Choroid plexus epithelial cell (primary cell): ENCODE results near the gene MED15.
"Not testable (repeated sequence)": the region's sequence is repeated elsewhere in the genome, so short reads cannot be mapped to it uniquely, and the experiment has no call there.

Experiments
- DNase-seq: peaks from one replicate; pipeline ENCODE4 v3.0.0-alpha.2; 2010; ENCODE audit warnings: low read depth
- H3K4me3 ChIP-seq: 2 replicates; pipeline ENCODE4 v1.5.1; 2011; ENCODE audit warnings: low read depth, mild to moderate bottlenecking, control low read depth, low read length, moderate library complexity
- TF ChIP-seq, protein P1 (sequence below): conservative IDR thresholded peaks from 2 replicates; pipeline ENCODE4 v1.5.1; 2011; ENCODE audit warnings: low read depth, mild to moderate bottlenecking, control low read depth, inconsistent platforms, low read length, moderate library complexity

Gene MED15

DNA sequence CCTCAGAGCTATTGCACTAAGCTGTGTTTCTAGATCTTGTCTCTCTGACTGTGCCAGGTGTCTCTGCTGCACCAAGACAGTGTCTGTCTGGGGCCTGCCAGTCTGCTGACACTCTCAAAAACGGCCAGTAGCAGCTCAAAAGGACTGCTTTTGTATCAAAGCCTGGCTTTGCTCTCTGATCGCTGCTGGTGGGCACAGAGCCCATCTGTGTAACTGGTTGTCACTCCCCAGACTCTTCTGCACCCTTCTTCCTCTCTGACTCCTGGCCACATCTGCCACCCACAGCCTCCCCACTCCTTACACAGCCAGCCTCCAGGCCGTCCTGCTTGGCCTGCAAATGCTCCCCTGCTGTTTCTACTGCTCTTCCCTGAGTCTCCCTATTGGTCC is 26.5 kb downstream of the MED15 start:
- TF ChIP-seq, protein P1, sequence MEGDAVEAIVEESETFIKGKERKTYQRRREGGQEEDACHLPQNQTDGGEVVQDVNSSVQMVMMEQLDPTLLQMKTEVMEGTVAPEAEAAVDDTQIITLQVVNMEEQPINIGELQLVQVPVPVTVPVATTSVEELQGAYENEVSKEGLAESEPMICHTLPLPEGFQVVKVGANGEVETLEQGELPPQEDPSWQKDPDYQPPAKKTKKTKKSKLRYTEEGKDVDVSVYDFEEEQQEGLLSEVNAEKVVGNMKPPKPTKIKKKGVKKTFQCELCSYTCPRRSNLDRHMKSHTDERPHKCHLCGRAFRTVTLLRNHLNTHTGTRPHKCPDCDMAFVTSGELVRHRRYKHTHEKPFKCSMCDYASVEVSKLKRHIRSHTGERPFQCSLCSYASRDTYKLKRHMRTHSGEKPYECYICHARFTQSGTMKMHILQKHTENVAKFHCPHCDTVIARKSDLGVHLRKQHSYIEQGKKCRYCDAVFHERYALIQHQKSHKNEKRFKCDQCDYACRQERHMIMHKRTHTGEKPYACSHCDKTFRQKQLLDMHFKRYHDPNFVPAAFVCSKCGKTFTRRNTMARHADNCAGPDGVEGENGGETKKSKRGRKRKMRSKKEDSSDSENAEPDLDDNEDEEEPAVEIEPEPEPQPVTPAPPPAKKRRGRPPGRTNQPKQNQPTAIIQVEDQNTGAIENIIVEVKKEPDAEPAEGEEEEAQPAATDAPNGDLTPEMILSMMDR, result no peak
- H3K4me3 ChIP-seq, result no peak overlapping the region
- DNase-seq, result no peak

- TF ChIP-seq, protein P1, result no peak
- no peak for DNase-seq
Observed at GRCh38 chr22:20536590-20537324, 29.3 kb downstream of the MED15 start.

DNA sequence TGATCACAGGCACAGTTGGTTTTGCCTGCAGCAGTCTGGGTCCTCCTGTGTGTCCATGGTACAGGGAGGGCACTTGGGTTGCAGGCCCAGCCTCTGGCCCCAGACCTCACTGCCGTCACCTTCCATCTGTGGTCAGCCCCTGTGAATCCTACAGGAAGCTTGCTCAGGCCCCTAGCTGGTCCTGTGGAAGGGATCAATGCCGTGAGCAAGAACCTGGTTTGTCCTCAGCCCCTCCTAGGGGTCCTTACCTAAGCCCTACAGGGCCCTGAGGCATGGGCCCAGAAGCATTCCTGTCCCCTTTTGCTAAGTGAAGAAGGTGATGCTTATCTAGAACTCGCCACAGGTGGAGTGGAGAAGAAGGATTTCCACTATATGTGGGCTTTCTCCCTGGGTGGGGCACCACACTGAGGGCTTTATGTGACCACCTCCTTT is 29.9 kb downstream of the MED15 start:
- DNase-seq, result no peak
- TF ChIP-seq, protein P1, result no peak
- no peak overlapping the region for H3K4me3 ChIP-seq

More at GRCh38 chr22:20536590-20537324, 29.3 kb downstream of the MED15 start:
- no peak overlapping the region for H3K4me3 ChIP-seq

DNA sequence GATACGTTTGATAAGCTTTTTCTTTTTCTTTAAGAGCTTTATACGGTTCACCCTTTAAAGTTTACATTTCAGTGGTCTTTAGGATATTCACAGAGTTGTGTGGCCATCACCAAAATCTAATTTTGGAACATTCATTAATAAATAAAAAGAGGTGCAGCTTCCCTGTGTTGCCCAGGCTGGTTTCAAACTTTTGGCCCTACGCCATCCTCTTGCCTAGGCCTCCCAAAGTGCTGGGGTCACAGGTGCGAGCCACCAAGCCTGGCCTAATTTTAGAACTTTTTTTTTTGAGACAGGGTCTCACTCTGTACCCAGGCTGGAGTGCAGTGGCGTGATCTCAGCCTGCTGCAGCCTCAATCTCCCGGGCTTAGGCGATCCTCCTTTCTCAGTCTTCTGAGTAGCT is 30.6 kb downstream of the MED15 start:
- no peak for DNase-seq
- TF ChIP-seq, protein P1, result no peak
- H3K4me3 ChIP-seq, result no peak overlapping the region

DNA sequence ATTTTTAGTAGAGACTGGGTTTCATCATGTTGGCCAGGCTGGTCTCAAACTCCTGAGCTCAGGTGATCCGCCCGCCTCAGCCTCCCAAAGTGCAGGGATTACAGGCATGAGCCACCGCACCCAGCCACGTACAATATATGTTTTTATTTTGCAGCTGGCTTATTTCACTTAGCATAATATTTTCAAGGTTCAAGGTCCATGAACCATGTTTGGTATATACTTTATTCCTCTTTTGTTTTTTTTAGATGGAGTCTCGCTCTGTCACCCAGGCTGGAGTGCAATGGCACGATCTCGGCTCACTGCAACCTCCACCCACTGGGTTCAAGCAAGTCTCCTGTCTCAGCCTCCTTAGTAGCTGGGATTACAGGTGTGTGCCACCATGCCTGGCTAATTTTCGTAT is 31.5 kb downstream of the MED15 start:
- DNase-seq, H3K4me3 ChIP-seq: not testable (repeated sequence)

DNA sequence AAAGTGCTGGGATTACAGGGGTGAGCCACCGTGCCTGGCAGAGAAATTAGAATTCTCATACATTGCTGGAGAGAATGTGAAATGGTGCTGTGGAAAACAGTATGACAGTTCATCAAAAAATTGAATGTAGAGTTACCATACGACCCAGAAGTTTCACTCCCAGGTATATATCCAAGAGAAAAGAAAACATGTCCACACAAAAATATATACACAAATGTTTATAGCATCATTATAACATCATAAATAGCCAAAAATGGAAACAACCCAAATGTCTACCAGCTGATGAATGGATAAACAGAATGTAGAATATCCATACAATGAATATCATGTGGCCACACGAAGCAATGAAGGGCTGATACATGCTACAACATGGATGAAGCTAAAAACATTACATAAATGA is 34.6 kb downstream of the MED15 start:
- no peak overlapping the region for H3K4me3 ChIP-seq
- DNase-seq, result no peak
- TF ChIP-seq, protein P1, result no peak

GRCh38 chr22:20542736-20543135 is 35.3 kb downstream of the MED15 start:
- no peak overlapping the region for H3K4me3 ChIP-seq
- DNase-seq, result no peak
- TF ChIP-seq, protein P1, result no peak

DNA sequence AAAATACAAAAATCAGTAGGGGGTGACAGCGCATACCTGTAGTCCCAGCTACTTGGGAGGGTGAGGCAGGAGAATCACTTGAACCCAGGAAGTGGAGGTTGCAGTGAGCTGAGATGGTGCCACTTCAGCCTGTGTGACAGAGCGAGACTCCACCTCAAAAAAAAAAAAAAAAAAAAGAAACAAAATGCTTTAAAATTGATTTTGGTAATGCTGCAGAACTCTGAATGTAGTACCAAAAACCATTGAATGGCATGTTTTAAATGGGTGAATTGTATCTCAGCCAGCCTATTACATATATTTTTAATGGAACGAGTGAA is 37.9 kb downstream of the MED15 start:
- DNase-seq, H3K4me3 ChIP-seq: not testable (repeated sequence)
